Measurements from ENCODE around the gene MARF1.
"Not testable (repeated sequence)": the region's sequence is repeated elsewhere in the genome, so short reads cannot be mapped to it uniquely, and the experiment has no call there.

- TF ChIP-seq YY1 (IDR thresholded peaks at IDR 0.05; ENCODE audit: insufficient read depth, insufficient read length); ZNF274 (IDR thresholded peaks at IDR 0.05; ENCODE audit: low read depth, low read length): not testable (repeated sequence)
These were observed 3.8 kb upstream of the MARF1 start for GRCh38 chr16:15646557-15647293.

Data from NT2/D1 (cell line).